AG08396 (cell line): Measurements from ENCODE around the gene SYT2.
"Not testable (repeated sequence)": the region's sequence is repeated elsewhere in the genome, so short reads cannot be mapped to it uniquely, and the experiment has no call there.

Experiments used
- DNase-seq: peaks from one replicate; pipeline ENCODE4 v3.0.0; 2012; ENCODE audit warnings: low spot score, mixed read lengths

Gene SYT2

GRCh38 chr1:202590975-202591411 is 119.3 kb downstream of the SYT2 start:
- DNase-seq = no peak

GRCh38 chr1:202590126-202590525 is 120.1 kb downstream of the SYT2 start:
- no peak for DNase-seq

GRCh38 chr1:202589190-202589930 is 120.9 kb downstream of the SYT2 start:
- peak; percentile 91 for DNase-seq

- no peak for DNase-seq
These were observed 121.6 kb downstream of the SYT2 start for GRCh38 chr1:202588503-202589189.

DNA sequence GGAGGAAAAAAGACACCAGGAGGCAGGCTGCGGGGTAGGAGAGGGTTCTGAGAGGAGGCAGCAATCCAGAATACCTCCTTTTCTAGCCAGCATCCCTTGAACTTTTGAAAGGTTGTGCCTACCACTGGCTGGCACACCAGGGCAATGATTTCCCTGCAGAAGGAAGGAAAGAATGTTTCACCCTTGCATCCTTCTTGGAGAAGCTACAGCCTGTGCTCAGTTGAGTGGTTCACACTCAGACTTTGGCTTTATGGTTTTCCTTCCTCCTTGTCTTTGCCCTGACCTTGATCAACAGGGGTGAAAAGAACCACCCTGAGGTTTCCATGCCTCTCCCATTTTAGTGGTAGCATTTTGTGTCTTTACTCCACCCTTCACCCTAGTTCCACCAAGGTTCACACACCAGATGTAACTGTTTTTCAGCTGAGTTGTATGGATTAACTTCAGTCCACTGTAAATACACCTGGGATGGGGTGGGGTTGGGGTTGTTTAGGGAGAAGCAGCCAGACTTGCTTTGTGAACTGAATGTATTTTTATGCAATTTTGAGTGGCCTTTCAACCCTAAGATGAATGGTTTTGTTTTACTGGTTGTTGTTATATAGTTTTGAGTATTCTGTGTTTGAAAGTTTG is 122.3 kb downstream of the SYT2 start:
- DNase-seq = no peak

DNA sequence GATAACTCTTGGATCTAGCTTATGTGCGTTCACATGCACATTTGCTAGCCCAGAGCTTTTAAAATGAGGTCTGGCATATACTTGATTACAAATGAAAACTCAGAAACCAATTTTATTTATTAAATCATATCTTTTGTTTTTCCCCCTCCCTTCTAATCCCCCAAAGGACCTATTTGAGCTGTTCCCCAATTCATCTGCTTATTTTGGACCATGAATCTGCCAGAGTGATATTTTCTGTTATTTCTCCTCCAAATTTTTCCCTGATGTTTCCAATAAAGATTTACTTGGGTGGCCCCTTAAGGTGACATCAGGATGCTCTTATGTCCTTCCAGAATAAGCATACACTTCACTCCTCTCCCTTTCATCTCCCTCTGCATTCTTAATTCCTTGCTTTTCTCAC is 123.4 kb downstream of the SYT2 start:
- no peak for DNase-seq

DNA sequence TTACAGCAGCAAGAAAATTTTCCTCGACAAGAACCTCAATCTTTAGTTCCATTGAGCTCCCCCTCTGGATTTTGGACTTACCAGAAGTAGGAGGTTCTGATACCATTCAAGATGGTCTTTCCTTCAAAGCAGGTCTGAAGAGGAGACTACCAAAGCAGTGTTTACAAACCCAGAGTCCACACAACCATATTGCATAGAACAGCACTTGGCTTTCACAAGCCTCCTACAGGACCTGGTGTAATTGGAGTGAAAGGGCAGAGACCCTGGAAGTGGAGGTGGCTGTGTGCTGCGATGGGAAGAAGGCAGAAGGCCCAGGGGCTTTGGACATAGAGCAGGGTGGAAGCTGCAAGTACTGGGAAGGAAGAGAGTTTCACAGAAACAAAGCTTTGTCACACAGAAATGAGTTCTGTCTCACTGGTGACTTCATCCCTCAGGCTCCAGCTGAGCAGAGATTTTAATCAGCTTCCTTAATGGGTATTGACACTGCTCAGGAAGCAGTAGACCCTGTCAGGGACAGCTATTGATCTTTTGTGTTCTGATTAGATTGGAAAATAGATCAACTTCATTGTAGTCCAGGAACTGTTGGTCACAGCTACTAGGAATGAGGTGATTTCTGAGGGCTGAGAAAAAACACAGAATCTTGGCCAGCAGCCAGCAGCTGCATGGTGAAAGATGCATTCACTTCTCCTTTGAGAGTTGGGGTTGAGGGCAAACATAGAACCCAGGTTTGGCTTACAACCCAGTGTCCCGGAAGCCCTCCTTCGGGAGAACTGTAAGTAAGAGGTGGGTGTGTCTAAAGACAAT is 124.0 kb downstream of the SYT2 start:
- DNase-seq = no peak

GRCh38 chr1:202585590-202585933 is 124.7 kb downstream of the SYT2 start:
- DNase-seq = no peak

DNA sequence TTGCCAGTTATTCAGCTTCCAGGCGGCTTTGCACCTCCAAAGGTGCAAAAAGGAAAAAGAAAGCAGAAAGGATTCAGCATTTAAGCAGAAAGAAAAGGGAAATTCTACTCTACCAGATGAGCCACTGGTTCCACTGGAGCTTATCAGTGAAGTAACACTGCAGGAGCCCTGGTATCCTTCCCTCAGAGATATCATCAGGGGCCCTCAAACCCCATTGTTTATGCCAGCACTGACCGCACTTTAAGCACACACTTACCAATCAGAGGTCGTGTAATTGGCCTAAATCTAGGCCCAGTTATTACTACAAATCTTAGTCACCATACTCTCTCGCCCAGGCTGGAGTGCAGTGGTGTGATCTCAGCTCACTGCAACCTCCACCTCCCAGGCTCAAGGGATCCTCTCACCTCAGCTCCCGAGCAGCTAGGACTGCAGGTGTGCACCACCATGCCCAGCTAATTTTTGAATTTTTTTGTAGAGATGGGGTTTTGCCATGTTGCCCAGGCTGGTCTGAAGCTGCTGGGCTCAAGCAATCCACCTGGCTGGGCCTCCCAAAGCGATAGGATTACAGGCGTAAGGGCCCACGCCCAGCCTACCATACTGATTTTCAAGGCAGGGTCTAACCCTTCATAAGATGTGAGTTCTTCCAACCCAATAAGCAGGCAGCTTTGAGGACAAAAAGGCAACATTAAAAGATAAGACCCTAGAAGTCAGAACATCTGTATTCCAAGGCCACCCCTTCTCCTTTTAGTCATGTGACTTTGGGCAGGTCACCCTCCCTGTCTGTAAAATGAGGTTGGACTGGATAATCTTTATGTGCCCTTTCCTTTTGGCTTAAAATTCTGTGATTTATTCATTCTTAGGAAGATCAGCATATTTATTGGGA is 125.3 kb downstream of the SYT2 start:
- no peak for DNase-seq

- DNase-seq = not testable (repeated sequence)
These were observed 127.9 kb downstream of the SYT2 start for GRCh38 chr1:202582350-202582749.

DNA sequence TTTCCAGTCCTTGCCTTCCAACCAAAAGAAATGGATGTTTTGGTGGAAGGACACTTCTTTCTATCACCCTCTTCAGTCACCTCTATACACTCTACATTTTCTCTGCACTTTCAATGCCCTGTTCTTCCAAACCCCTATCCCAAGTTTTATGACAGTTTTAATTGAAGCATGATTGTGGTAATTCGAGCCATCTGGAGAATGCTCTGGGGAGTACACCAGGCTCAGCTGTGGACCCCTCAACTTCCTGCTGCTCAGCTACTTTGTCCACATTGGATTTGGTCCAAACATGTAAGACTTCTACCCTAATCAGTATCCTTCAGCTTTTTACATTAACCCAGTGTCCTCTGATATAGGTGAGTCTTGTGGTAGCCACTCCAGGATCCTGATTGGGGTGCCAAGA is 129.6 kb downstream of the SYT2 start:
- DNase-seq = no peak

DNA sequence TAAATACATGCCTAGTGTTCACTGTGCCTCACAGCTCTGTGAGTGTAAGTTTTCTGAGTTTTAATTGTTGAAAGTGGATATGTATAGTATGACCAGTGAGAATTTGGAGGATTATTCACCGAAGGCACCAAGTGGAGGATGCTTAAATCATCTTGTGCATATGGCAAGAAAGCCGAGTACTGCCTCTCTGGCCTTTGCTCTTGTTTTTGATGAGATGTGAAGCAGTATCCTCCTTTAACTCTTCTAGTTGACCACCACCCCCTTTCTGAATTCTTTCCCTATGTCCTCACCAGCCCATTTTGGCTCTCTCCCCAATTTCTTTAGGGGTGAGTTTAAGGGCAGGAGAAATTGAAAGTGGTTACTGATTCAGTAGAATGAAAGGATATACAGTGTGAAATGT is 130.4 kb downstream of the SYT2 start:
- peak; percentile 67 for DNase-seq

- DNase-seq = no peak
These were observed 131.7 kb downstream of the SYT2 start for GRCh38 chr1:202578565-202578964.

GRCh38 chr1:202578001-202578504 is 132.2 kb downstream of the SYT2 start:
- DNase-seq = no peak

- DNase-seq = no peak
These were observed 132.9 kb downstream of the SYT2 start for GRCh38 chr1:202577381-202577780.

GRCh38 chr1:202576816-202577215 is 133.4 kb downstream of the SYT2 start:
- DNase-seq = peak; percentile 41

DNA sequence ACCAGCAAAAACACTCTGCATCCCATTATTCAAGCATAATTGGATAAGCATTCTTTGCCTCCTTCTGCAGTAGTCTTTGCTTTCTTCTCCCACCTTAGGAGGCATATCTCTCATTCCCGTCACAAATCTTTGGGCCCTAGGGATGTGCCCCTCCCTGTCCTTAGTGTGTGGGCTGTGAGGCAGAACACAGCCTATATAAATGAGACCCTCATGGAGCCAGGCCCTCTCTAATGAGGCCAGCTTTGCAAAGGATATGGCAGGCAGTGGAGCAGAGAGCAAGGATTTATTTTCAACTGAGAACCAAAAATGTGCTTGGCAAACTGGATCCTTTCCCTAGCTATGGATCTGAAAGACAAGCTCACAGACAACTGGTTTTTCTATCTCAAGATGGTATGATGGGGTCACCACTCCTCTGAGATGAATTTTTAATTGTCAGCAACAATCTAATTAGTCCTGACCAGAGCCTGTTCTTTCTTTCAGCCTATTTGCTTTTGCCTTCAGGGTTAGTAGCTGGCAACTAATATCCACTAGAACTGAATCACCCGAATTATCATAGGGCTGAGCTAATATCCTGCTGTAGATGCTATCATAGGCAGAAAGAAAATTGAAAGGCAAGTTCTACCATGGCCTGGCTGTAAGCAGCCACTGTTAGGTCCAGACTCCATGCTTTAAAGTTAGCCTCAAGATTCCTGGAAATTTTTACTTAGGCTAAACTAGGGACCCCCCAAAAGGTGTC is 134.2 kb downstream of the SYT2 start:
- no peak for DNase-seq

DNA sequence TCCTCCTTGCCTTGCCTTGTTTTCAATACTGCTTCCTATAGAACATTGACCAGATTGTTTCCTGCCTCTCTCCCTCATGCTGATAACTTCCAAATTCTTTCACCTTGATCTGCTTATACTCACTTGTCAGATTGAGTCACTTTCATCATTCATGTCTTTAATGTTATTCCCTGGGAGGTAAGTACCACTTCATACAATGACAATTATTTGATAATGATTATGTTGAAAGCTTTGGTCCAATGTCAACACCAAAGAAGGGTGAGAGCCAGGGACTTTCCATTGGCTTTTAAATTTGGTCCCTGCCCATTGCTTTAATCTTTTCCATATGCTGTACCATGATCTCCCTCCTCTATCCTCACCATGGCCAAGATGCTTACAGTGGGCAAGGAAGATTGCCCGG is 137.4 kb downstream of the SYT2 start:
- DNase-seq = no peak

GRCh38 chr1:202571719-202572339 is 138.4 kb downstream of the SYT2 start:
- no peak for DNase-seq
